Measurements from ENCODE around the gene FSIP1.

FSIP1 gene

GRCh38 chr15:39788800-39789565 lies 6.3 kb upstream of the FSIP1 start:
- peaks cover 20% of the 10 kb centered on the region for H3K4me1 ChIP-seq (ENCODE audit: insufficient read depth, poor library complexity, severe bottlenecking)

GRCh38 chr15:39788108-39788507 lies 5.5 kb upstream of the FSIP1 start:
- TF ChIP-seq CTCF (IDR thresholded peaks at IDR 0.05; ENCODE audit: poor library complexity, severe bottlenecking): no peak
- Histone ChIP-seq H3K4me1 (ENCODE audit: insufficient read depth, poor library complexity, severe bottlenecking) (peaks cover 24% of the 10 kb centered on the region), H3K27ac (ENCODE audit: poor library complexity, severe bottlenecking) (no peak overlapping the region), H3K27me3 (ENCODE audit: insufficient read depth, poor library complexity, severe bottlenecking) (no peaks in the 10 kb centered on the region), H3K9me3 (ENCODE audit: severe bottlenecking) (no peaks in the 10 kb centered on the region), H3K4me3 (ENCODE audit: severe bottlenecking) (no peak overlapping the region), H3K36me3 (ENCODE audit: low read depth) (no peaks in the 10 kb centered on the region)
- DNase-seq (ENCODE audit: low spot score) (no peak), ATAC-seq (ENCODE audit: low read depth) (no peak)

More at GRCh38 chr15:39788800-39789565, 6.3 kb upstream of the FSIP1 start:
- ATAC-seq (ENCODE audit: low read depth) (no peak), DNase-seq (ENCODE audit: low spot score) (no peak)
- H3K4me3 ChIP-seq (ENCODE audit: severe bottlenecking): no peak overlapping the region
- H3K27ac ChIP-seq (ENCODE audit: poor library complexity, severe bottlenecking): no peak overlapping the region
- H3K36me3 ChIP-seq (ENCODE audit: low read depth): no peaks in the 10 kb centered on the region
- H3K27me3 ChIP-seq (ENCODE audit: insufficient read depth, poor library complexity, severe bottlenecking): no peaks in the 10 kb centered on the region
- no peaks in the 10 kb centered on the region for H3K9me3 ChIP-seq (ENCODE audit: severe bottlenecking)
- TF ChIP-seq CTCF (IDR thresholded peaks at IDR 0.05; ENCODE audit: poor library complexity, severe bottlenecking): no peak

GRCh38 chr15:39787479-39787878 lies 4.8 kb upstream of the FSIP1 start:
- Histone ChIP-seq H3K9me3 (ENCODE audit: severe bottlenecking) (no peaks in the 10 kb centered on the region), H3K27ac (ENCODE audit: poor library complexity, severe bottlenecking) (no peak overlapping the region), H3K36me3 (ENCODE audit: low read depth) (no peaks in the 10 kb centered on the region), H3K27me3 (ENCODE audit: insufficient read depth, poor library complexity, severe bottlenecking) (no peaks in the 10 kb centered on the region), H3K4me3 (ENCODE audit: severe bottlenecking) (no peak overlapping the region), H3K4me1 (ENCODE audit: insufficient read depth, poor library complexity, severe bottlenecking) (peaks cover 24% of the 10 kb centered on the region)
- no peak for ATAC-seq (ENCODE audit: low read depth)
- TF ChIP-seq CTCF (IDR thresholded peaks at IDR 0.05; ENCODE audit: poor library complexity, severe bottlenecking): no peak
- DNase-seq (ENCODE audit: low spot score): no peak

GRCh38 chr15:39786447-39787056 lies 3.9 kb upstream of the FSIP1 start:
- DNase-seq (ENCODE audit: low spot score): no peak
- TF ChIP-seq CTCF (IDR thresholded peaks at IDR 0.05; ENCODE audit: poor library complexity, severe bottlenecking): peak; percentile 98

GRCh38 chr15:39785841-39786240 lies 3.2 kb upstream of the FSIP1 start:
- Histone ChIP-seq H3K27ac (ENCODE audit: poor library complexity, severe bottlenecking) (no peak overlapping the region), H3K36me3 (ENCODE audit: low read depth) (no peaks in the 10 kb centered on the region), H3K4me3 (ENCODE audit: severe bottlenecking) (no peak overlapping the region), H3K9me3 (ENCODE audit: severe bottlenecking) (no peaks in the 10 kb centered on the region), H3K27me3 (ENCODE audit: insufficient read depth, poor library complexity, severe bottlenecking) (no peaks in the 10 kb centered on the region), H3K4me1 (ENCODE audit: insufficient read depth, poor library complexity, severe bottlenecking) (peaks cover 28% of the 10 kb centered on the region)
- no peak for ATAC-seq (ENCODE audit: low read depth)
- no peak for TF ChIP-seq CTCF (IDR thresholded peaks at IDR 0.05; ENCODE audit: poor library complexity, severe bottlenecking)
- DNase-seq (ENCODE audit: low spot score): no peak

More at GRCh38 chr15:39786447-39787056, 3.9 kb upstream of the FSIP1 start:
- Histone ChIP-seq H3K4me1 (ENCODE audit: insufficient read depth, poor library complexity, severe bottlenecking) (peaks cover 28% of the 10 kb centered on the region), H3K4me3 (ENCODE audit: severe bottlenecking) (no peak overlapping the region), H3K27ac (ENCODE audit: poor library complexity, severe bottlenecking) (no peak overlapping the region), H3K27me3 (ENCODE audit: insufficient read depth, poor library complexity, severe bottlenecking) (no peaks in the 10 kb centered on the region), H3K36me3 (ENCODE audit: low read depth) (no peaks in the 10 kb centered on the region), H3K9me3 (ENCODE audit: severe bottlenecking) (no peaks in the 10 kb centered on the region)
- ATAC-seq (ENCODE audit: low read depth): no peak

Data from RWPE2 (cell line).